Fibroblast of skin of right biceps (primary cell): ENCODE data around the gene FAM131C.
"Not testable (repeated sequence)": the region's sequence is repeated elsewhere in the genome, so short reads cannot be mapped to it uniquely, and the experiment has no call there.

Source experiments
- DNase-seq: peaks from one replicate; pipeline ENCODE4 v3.0.0-alpha.2; 2013

The FAM131C gene

GRCh38 chr1:16076031-16076864 is 2.8 kb upstream of the FAM131C start:
- DNase-seq, result peak; percentile 96

GRCh38 chr1:16075337-16076030 is 2.0 kb upstream of the FAM131C start:
- DNase-seq, result peak; percentile 67

DNA sequence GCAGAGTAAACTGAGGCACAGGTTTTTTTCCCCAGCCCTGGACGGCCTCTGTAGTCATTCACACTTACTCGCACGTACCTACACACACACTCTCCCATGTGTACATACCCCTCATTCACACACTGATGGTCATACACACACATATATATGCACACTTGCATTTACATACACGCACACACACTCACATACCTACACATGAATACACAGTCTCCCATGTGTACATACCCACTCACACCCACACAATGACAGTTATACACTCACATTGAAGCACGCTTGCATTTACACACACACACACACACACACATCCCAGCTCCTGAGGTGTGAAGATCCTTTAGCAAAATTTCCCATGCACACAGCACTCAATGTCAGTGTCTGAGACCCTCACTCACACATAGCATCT is 766 bp upstream of the FAM131C start:
- no peak for DNase-seq

- no peak for DNase-seq
Observed at GRCh38 chr1:16072616-16073484, 601 bp downstream of the FAM131C start.

DNA sequence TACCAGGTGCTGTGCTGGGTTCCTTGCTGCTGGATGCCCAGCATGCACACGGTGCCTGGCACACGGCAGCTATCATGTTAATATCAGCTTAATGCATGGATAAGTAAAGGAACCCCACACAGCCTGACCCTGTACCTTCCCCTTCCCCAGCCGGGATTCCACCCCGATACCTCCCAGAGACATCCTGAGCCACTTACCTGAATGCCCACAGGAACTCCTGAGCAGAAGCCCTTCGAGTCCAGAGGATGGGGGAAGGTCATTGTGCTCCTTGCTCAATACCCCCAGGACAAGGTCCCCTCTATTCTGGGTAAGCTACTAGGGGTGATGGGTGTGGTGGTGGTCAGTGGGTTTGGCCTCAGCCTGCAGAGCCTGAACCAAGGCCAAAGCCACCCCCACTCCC is 1.4 kb downstream of the FAM131C start:
- DNase-seq, result no peak

GRCh38 chr1:16071614-16072013 is 1.8 kb downstream of the FAM131C start:
- no peak for DNase-seq

- DNase-seq, result no peak
Observed at GRCh38 chr1:16070640-16071355, 2.7 kb downstream of the FAM131C start.

DNA sequence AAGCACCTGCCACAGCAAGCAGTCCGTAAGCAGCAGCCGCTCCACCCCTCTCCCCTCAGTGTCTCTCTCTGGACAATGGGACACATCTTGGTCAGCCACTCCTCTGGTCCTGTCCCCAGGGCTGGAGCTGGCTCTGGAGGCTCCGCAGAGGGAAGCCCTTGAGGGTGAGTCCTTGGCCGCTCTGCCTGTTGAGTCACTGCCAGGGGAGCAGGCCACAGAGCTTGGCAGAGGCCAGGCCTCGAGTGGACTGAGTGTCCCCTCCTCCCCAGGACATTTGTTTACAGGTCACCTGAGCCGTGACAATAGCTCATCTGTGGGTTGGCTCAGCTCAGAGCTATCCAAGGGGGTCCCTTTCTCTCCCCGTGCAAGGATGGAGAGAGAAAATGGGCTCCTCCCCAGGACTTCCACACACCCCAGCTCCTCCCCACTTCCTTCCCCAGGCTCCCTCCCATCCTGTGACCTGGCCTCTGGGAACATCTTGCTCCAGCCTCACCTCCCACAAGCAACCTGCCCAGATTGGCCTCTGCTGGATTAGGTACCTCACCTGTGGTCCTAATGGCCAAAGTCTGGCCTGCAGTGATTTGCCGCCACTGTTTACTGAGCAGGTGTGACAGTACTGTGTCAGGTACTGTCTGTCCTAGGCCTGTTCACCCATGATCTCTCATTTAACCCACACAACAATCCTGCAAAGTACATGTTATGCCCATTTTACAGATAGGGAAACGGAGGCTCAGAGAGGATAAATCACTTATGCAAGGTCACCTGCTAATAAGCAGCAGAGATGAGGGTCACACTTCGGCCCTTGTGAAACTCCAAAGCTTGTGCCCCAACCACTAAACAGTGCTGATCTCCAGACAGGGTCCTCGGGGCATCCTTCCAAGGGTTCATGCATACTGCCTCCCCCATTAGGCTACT is 4.8 kb downstream of the FAM131C start:
- no peak for DNase-seq

GRCh38 chr1:16067933-16068332 is 5.5 kb downstream of the FAM131C start:
- DNase-seq, result no peak

DNA sequence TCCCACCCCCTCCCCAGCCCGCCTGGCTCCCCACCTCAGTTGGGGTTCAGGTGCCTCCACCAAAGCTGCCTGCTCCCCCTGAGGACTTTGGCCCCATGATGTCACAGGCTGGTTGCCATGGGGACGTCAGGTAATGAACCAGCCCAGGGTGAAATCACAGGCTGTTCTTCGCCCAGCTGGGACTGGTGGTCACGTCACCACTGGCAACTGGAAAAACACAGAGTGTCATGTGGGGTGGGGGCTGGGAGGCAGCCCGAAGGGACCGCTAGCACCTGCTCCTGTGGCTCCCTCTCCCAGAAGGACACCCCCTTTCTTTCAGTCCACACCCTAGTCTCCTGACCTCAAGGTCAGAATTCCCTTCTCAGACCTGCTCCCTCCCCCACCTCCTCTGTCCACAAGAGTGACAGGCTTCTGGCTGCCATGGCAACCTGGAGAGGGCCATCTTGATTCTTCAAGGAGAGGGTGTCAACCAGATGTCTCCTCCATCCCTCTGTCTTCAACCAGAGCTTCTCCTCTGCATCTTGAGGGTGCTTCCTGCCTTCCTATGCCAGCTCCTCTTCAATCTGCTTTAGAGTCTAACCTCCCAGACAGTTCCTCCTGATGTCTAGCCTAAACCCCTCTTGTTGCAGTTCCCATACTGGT is 6.2 kb downstream of the FAM131C start:
- DNase-seq, result no peak

DNA sequence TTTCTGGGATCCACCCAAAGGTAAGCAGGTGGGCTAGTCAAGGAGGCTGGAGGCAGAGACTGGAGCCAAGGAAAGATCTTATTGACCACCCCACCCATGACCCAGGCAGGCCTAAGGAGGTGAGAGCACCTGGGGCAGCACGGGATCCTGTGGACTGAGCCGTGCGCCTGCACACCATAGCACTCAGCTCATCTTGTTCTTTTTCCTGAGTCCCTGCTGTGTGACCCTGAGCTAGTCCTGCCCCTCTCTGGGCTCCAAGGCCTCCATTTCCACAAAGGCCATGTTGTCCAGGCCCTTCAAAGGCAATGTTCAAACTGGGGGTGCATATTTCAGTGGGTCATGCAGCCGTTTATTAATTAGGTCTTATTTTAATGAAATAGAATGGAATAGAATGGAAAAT is 7.2 kb downstream of the FAM131C start:
- no peak for DNase-seq

DNA sequence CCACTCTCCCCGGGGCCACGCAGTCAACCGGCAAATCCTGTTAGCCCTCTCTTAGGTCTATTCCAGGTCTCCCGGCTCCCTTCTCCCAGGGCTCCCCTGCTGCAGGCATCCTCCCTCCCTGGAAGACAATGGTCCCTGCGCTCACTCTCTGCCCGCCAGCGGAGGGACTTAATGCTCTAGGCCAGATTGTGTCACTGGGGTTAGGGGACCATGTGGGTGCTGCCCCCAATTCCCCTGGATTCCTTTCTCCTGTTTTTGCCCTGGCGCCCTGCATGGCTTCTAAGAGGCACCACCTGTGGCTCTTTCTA is 8.2 kb downstream of the FAM131C start:
- DNase-seq, result no peak

- no peak for DNase-seq
Observed at GRCh38 chr1:16064536-16065268, 8.7 kb downstream of the FAM131C start.

DNA sequence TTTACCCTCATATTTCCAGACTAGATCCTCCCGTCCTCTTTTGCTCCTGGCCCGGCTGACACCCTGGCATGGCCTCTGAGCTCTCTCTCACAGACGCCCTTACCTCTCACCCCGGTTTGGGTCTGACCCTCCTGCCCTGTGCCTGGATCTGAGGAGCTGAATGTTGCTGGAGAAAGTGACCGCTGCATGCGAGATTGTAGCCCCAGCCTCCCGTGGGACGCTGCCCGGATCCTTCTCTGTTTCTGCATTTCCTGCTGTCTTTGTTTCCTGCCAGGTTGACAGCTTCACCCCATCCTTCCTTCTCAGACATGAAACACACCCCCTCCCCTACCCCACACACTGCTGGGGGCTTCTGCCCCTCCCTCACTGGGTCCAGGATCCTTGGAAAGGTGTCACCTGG is 9.5 kb downstream of the FAM131C start:
- no peak for DNase-seq

DNA sequence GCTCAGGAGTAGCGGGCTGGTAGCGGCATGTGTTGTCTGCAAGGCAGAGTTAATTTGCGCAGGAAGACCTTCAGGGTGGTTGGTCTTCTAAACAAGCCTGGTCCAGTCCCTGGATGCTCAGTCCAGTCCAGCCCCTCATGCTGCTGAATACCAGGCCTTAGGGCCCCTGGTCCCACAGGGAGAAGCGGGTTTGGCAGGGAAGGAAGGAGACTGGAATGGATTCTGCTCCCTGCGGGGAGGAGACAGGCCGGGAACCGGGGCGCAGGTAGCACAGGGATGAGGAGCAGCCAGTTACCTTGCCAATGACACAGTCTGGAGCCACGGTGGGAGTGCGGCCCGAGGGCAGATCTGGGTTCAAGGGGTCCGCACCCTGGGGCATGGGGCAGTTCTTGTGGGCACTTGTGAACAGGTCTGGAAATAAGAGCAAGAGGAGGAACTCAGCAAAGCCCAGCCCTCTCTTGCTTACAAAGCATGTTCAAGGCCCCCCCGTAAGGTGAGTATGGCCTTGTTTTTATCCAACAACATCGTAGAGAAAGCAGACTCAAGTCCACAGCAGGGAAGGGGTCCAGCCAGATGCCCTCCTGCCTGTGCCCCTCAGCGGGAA is 10.1 kb downstream of the FAM131C start:
- no peak for DNase-seq

DNA sequence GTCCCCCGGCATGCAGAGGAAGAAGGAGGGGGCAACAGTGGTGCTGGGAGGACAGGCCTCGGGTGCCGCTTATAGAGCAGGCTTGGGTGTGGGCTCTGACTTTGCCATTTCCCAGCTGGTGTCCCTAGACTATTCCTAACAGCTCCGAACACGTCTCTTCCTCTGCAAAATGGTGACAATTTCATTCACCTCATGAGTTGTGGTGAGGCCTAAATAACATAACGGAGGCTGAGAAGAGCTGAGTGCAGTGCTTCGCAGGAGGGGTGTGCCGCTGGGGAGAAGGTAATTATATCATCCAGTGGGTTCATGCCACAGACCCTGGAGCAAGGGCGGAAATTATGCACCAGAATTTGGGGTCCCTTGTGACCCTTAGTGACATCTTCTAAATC is 10.8 kb downstream of the FAM131C start:
- not testable (repeated sequence) for DNase-seq

DNA sequence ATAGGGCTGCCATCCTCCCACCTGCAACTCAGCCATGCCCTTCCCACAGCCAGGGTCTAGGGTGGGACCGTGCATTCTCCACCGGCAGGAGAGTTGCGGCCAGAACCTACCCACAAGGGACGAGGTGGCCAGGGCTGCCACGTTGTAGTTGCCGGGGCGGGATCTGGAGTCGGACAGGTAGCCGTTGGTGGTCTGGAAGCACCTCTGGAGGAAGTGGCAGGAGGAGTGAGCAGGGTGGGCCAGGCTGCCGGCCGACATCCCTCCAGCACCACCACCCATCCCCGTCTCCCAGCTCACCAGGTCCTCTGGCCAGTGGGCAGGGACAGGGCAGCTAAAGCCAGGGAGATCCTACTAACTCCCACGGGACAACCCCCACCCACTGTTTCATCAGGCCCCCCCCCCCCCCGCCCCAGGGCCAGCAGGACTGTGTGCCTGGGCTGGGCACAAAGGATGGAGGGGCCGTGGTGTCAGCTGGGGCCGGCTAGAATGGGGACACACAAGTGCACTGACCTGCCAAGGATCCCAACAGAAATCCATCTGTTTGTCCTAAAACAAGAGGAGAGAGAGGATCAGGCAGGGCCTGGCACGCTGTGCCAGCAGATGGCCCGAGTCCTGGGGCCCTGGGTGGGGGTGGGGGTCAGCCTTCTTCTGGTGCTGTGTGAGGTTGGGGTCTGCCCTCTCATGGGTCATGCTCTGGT is 11.3 kb downstream of the FAM131C start:
- not testable (repeated sequence) for DNase-seq

DNA sequence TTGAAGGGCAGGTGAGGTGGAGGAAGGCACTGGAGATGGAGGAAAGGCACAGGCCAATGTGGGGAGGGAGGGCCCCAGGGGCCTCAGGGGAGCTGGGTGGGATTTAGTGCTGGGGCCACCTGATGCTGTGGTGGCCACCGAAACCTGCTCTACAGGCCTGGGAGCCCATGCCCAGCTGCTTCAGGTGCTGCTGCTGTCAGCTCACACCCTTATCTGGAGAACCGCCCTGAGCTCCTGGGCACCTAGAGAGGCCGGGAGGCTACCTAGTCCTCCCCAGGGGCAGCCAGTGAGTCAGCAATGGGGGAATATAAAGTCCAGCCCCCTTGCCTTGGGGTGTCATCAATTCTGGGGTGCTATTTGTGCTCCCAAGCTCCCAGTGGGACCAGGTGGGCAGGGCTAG is 12.2 kb downstream of the FAM131C start:
- no peak for DNase-seq

- DNase-seq, result not testable (repeated sequence)
Observed at GRCh38 chr1:16058394-16059120, 14.9 kb downstream of the FAM131C start.
